NCI-H510A treated with DMSO at 0.1 percent for 48 hours (cell line): Measurements from ENCODE around the gene MAP2K6.

Experiments
- DNase-seq: peaks from one replicate; lab custom pipeline; 2025; lab: John Stamatoyannopoulos, UW

The MAP2K6 gene

GRCh38 chr17:69535016-69535570, 120.6 kb downstream of the MAP2K6 start:
- DNase-seq = peak; percentile 20

DNA sequence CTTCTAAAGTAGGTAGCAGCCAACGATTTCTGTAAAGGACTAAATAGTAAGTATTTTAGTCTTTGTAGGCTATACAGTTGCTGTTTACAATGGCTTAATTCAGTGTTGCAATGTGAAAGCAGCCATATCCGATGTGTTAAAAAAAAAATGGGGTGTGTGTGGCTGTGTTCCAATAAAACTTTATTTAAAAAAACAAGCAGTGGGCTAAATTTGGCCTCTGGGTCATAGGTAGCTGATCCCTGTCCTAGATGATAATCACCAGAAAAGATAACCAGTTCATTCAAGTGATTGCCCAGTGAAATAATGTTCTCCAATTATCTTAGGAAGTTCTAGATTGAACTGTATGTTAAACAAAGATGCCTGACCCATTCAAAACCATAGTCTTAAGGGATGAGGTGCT, 124.3 kb downstream of the MAP2K6 start:
- no peak for DNase-seq

- no peak for DNase-seq
Measured at GRCh38 chr17:69539274-69539673, 124.8 kb downstream of the MAP2K6 start.

GRCh38 chr17:69539781-69540319, 125.4 kb downstream of the MAP2K6 start:
- DNase-seq = no peak

GRCh38 chr17:69540356-69540755, 125.9 kb downstream of the MAP2K6 start:
- DNase-seq = no peak

- no peak for DNase-seq
Measured at GRCh38 chr17:69547230-69547629, 132.7 kb downstream of the MAP2K6 start.

DNA sequence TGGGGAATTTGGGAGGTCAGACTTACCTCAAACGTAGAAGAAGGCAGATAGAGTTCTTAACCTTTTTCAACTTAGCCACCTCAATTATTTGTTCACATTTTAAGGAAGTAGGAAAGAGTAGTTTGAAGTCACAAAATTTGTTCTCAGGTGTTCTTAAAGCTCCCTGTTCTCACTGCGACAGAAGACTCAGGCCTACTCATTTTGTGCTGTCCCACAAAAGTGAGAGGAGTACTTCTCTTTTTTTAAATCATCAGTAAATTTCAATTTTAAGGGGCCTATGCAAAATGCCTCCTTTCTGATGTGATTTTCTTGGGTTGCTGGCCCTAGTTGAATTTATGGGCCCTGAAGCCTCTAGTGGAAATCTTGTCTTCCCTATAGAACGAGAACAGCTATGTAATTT, 133.4 kb downstream of the MAP2K6 start:
- DNase-seq = no peak

GRCh38 chr17:69551212-69552010, 136.9 kb downstream of the MAP2K6 start:
- DNase-seq = no peak

DNA sequence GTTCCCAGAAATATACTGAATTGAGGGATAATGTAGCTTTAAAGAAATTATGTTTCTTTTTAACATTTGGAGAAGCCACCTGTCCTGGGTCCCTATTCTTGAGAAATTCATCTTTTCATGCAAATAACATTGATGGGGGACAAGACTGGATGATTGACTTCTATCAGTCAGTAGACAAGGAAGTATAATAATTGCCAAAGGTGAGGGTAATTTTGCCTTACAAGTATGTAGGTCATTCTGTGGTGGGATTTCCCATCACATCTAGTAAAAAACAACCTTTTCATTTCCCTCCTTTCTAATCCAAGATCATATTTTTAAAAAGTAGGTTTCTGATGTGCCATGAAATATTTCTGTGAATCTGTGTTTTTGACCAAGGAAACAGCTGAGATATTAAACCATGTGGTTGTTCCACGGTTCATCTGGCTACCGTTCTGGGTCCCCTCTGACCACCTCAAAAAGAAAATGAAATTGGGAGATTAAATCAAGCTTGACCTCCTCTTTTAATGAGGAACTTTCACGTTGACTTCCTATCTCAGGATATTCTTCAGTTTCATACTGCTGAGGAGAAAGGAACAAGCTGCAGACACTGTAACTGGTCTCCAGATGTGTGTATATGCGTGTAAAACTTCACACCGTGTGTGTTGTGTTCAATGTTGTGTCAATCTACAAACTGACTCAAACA, 138.6 kb downstream of the MAP2K6 start:
- DNase-seq = no peak

GRCh38 chr17:69555056-69555455, 140.6 kb downstream of the MAP2K6 start:
- no peak for DNase-seq

- DNase-seq = no peak
Measured at GRCh38 chr17:69557339-69557738, 142.8 kb downstream of the MAP2K6 start.

DNA sequence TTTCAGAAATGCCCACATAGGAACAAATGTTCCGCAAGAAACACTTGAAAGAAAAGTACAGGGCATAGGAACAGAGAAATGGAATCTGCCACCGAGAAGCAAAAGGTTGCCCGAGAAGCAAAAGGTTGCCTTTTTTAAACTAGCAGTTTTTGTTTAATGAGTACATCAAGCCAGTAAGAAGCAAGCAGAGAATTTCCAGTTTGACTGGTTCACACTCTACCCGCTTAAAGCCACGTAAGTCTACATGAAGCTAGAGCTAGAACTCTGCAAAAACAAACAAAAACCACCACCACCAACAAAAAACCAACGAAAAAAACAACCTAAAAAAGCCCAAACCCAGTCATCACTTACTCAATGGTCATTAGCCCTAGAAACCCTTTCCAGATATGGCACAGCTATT, 144.3 kb downstream of the MAP2K6 start:
- DNase-seq = no peak

GRCh38 chr17:69560987-69561441, 146.5 kb downstream of the MAP2K6 start:
- no peak for DNase-seq

- DNase-seq = no peak
Measured at GRCh38 chr17:69561462-69561861, 147.0 kb downstream of the MAP2K6 start.

GRCh38 chr17:69565447-69565846, 150.9 kb downstream of the MAP2K6 start:
- DNase-seq = no peak

DNA sequence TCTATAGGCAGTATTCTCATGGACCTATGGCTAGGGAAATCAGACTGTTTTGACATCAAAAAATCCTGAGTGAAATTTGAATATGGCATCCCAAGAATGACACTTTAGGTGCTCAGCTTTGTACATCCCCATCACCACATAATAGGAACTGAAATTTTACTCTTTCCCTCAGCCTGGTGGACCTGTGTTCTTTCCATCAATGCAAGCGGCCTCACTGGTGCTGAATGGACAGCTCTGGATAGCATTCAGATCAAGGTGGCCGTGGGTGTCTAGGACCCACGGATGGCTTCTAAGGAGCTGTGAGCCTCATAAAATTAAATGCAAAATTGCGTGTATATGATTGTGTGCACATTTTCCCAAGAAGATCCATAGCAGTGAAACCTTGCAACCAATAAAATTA, 152.6 kb downstream of the MAP2K6 start:
- no peak for DNase-seq

DNA sequence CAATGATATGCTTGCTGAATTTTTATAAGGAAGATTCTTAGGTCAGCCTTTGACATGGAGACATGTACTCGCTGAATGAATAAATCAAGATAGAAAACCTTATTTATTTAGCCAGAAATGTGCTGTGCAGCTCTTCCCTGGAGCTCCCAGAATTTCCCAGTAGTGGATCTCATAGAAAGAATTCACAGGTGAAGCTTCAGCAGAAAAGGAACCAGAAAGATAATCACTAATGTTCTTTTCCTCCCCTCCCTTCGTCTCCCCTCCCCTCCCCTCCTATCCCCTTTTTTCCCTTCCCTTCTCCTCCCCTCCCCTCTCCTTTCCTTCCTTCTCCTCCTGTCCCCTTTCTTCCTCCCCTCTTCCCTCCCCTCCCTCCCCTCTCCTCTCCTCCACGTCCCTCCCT, 158.2 kb downstream of the MAP2K6 start:
- DNase-seq = no peak

GRCh38 chr17:69573396-69573795, 158.9 kb downstream of the MAP2K6 start:
- DNase-seq = no peak

DNA sequence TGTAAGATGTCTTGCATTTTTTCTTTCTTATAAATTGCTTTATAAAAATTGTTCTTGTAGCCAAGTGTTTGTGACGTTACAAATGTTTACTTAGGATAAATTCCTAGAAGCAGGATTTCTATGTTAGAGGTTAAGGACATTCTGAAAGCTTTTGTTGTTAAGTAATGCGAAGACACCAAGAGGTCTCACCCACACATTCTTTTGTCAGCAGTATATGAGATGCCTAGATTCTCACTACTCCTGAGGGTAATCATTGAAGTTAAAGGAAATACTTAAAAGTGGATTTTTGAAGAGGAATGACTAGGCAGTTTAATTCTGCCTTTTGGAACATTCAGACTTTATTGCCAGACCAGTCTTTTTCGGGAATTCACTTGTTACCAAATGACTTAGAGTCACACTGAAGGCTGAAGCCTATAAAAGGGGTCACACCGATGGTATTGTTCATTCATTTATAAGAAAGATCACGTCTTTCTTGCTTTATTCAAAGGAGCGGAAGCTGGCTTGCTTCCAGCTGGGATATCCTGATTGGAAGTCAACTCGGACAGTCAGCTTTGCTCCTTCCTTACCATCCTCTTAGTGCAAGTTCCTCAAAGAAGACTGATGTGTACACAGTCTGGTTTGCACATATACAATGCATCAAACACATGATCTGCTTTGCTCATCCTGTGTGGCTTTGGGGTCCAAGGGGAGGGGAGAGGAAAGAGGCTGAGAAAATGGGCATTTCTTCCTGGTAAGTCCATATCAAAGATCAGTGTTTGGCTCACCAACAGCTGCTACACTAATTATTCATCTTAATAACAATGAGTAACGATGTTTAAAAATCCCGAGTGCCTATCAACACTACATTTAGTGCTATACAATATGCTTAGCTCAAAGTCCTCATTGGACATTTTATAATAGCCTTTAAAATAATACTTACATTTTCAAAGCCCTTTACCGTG, 160.0 kb downstream of the MAP2K6 start:
- DNase-seq = peak; percentile 44

GRCh38 chr17:69575346-69575761, 160.9 kb downstream of the MAP2K6 start:
- DNase-seq = peak; percentile 47

DNA sequence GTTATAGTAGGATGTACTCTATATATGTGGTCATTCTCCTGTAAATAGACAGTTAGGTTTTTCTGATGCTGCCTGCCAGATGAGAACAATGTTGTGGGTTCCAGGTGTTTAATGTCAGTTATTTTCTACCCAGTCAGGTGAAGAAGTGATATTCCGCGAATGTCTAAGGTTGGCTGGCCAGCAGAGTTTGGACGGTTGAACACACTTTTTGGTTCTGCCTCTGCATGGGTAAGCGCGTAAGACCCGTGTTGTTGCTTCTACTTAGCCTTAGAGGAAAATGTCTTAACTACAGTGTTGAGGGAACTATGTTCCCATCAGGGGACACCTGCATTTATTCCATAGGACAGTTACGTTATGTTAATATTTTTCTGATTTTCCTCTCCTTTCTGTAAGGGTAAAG, 162.6 kb downstream of the MAP2K6 start:
- DNase-seq = no peak
